Stomach (tissue), 9 donors: ENCODE data around the gene FGGY. TPM values are rescaled to one million over a fixed set of nuclear protein-coding genes. Genes with fewer than 3 reads are reported as not detected.

ENCODE experiments used
- DNase-seq, 2 donors: peaks; one replicate each; pipeline versions ENCODE4 v3.0.0 to v3.0.0-alpha.2; 2013 to 2019
- H3K27ac ChIP-seq, 5 donors: fragments of 200-600 bp in 4 of 5; sonication (generic) in 4 of 5; one replicate each; pipeline ENCODE4 v1.5.1; 2013 to 2019; ENCODE audit warnings: mild to moderate bottlenecking in 1 of 5, moderate library complexity in 1 of 5
- H3K27me3 ChIP-seq, 3 donors: fragments of 200-600 bp; sonication (generic); one replicate each; pipeline ENCODE4 v1.5.1; 2017 to 2019; ENCODE audit warnings: mixed run types in 1 of 3
- H3K36me3 ChIP-seq, 4 donors: fragments of 200-600 bp; sonication (generic); 1 replicate in 3 of 4; 2 replicates in 1 of 4; pipeline ENCODE4 v1.5.1; 2016 to 2019
- H3K4me1 ChIP-seq, 4 donors: fragments of 200-600 bp; sonication (generic); one replicate each; pipeline ENCODE4 v1.5.1; 2016 to 2019
- H3K4me3 ChIP-seq, 4 donors: fragments of 200-600 bp; sonication (generic) in 3 of 4; one replicate each; pipeline ENCODE4 v1.5.1; 2016 to 2019; ENCODE audit warnings: mild to moderate bottlenecking in 1 of 4
- H3K9me3 ChIP-seq, 4 donors: fragments of 200-600 bp; sonication (generic); one replicate each; pipeline ENCODE4 v1.5.1; 2016 to 2019
- CTCF ChIP-seq, 7 experiments: fragments of 450-650 bp in 4 of 7; fragments of 200-600 bp in 3 of 7; sonication (generic) in 3 of 7; IDR thresholded peaks; one replicate each; pipeline ENCODE4 v1.5.1; 2016 to 2019; ENCODE audit warnings: antibody characterized with exemption in 7 of 7, control low read depth in 2 of 7, mild to moderate bottlenecking in 1 of 7
- EP300 ChIP-seq: sonication (generic); formaldehyde crosslinking; IDR thresholded peaks from one replicate; pipeline ENCODE4 v1.6.1; 2017; ENCODE audit warnings: antibody characterized with exemption
- POLR2A ChIP-seq, 4 donors: fragments of 450-650 bp; IDR thresholded peaks; one replicate each; pipeline ENCODE4 v1.6.1; 2016; ENCODE audit warnings: antibody characterized with exemption in 4 of 4, control low read depth in 2 of 4, mild to moderate bottlenecking in 1 of 4, moderate library complexity in 1 of 4
- POLR2AphosphoS5 ChIP-seq, 3 donors: sonication (generic); formaldehyde crosslinking; IDR thresholded peaks; one replicate each; pipeline ENCODE4 v1.6.1; 2016; ENCODE audit warnings: antibody characterized with exemption in 3 of 3
- WGBS, 5 donors: extraction: QIAGEN DNeasy Blood & Tissue Kit in 3 of 5; methylation state at CpG; one replicate each; pipeline versions ENCODE4 v1.1.5 to v1.1.7; 2013 to 2018; 5-methylcytosine and 5-hydroxymethylcytosine counted together
- intact Hi-C: fragments of 100-400 bp; cut with DNase I; formaldehyde crosslinking; loops from one replicate; pipeline ENCODE4 v1.15.1; 2023; ENCODE audit warnings: low total_unique reads
- polyA plus RNA-seq, 3 donors: library from polyadenylated mRNA; stranded (reverse); fragments of 200-250 nt; gene quantifications; one replicate each; pipeline ENCODE4 v1.2.3, GENCODE V29; 2013
- total RNA-seq, 5 donors: library from RNA; depleted of rRNA; stranded (reverse); fragments of >200 nt; gene quantifications; one replicate each; pipeline versions ENCODE4 v1.1.0 to v1.2.3, GENCODE V29; 2014 to 2016
- donor health status: healthy with polysubstance abuse.
- donor health status: Bipolar disorder and iron deficiency.
- donor health status: healthy.

The FGGY gene
- total and polyA plus RNA-seq, 8 donors = 6.2 to 40.6 (median 10.8) TPM

GRCh38 chr1:59309392-59309791 lies 12.5 kb downstream of the FGGY start:
- no peak for TF ChIP-seq POLR2A (IDR thresholded peaks at IDR 0.05)
- TF ChIP-seq EP300 = no peak
- TF ChIP-seq CTCF (IDR thresholded peaks at IDR 0.05) = no peak
- no peak for TF ChIP-seq POLR2AphosphoS5 (IDR thresholded peaks at IDR 0.05)
- 90 to 92% (median 91%) methylated on average over 5 of the region's 5 CpGs for WGBS, 5 donors
- no peak for DNase-seq
- Histone ChIP-seq H3K4me3 (no peak overlapping the region), H3K27ac (no peak overlapping the region), H3K36me3 (no peaks in the 10 kb centered on the region), H3K9me3 (peaks cover 0 to 13% (median 9%) of the 10 kb centered on the region in 4 donors), H3K27me3 (no peaks in the 10 kb centered on the region), H3K4me1 (peaks cover 0 to 8% (median 0%) of the 10 kb centered on the region in 4 donors)
- intact Hi-C loops = no loop called here

DNA sequence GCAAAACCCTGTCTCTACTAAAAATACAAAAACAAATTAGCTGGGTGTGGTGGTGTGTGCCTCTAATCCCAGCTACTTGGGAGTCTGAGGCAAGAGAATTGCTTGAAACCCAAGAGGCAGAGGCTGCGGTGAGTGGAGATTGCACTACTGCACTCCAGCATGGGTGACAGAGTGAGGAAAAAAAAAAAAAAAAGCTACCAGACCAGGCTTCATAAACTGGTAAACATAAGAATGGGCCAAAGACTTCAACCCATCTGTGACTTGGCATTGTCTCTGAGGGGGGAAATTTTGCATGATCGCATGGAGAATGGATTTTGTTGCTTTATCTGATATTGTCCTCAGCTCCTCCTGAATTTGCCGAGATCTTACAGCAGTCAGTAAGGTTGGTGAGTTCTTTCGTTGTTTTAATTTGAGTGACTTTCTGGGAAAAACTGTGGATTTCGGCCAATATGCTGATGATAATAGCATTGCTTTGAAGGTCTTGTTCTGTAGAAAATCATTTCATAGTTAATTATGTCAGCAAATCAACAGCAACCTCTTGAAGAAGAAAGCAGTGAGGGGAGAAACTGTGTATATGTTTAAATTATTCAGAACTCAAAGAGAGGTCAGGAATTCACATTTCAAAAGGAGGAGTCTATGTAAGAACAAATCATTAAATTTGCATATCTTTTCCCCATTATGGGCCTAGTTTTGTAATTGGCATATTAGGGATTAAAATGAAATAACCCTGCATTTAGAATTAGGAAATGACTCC lies 13.1 kb downstream of the FGGY start:
- intact Hi-C loops = no loop called here
- H3K9me3 ChIP-seq = peaks cover 0 to 11% (median 8%) of the 10 kb centered on the region in 4 donors
- H3K4me1 ChIP-seq = peaks cover 0 to 8% (median 1%) of the 10 kb centered on the region in 4 donors
- H3K27ac ChIP-seq = no peak overlapping the region
- H3K4me3 ChIP-seq = no peak overlapping the region
- TF ChIP-seq POLR2A (IDR thresholded peaks at IDR 0.05) (no peak), POLR2AphosphoS5 (IDR thresholded peaks at IDR 0.05) (no peak), EP300 (no peak), CTCF (IDR thresholded peaks at IDR 0.05) (no peak)
- H3K36me3 ChIP-seq = no peaks in the 10 kb centered on the region
- no peak for DNase-seq
- no peaks in the 10 kb centered on the region for H3K27me3 ChIP-seq
- 85 to 90% (median 88%) methylated on average over 5 of the region's 5 CpGs for WGBS, 5 donors

GRCh38 chr1:59310549-59311250 lies 13.8 kb downstream of the FGGY start:
- TF ChIP-seq EP300 = no peak
- no peak for TF ChIP-seq POLR2A (IDR thresholded peaks at IDR 0.05)
- no peak for TF ChIP-seq POLR2AphosphoS5 (IDR thresholded peaks at IDR 0.05)
- no peak for TF ChIP-seq CTCF (IDR thresholded peaks at IDR 0.05)
- H3K4me3 ChIP-seq = no peak overlapping the region
- 90 to 95% (median 92%) methylated on average over 5 of the region's 5 CpGs for WGBS, 5 donors
- DNase-seq = no peak
- H3K9me3 ChIP-seq = peaks cover 0 to 3% (median 3%) of the 10 kb centered on the region in 4 donors
- no peak overlapping the region for H3K27ac ChIP-seq
- no peaks in the 10 kb centered on the region for H3K27me3 ChIP-seq
- peaks cover 5 to 14% (median 8%) of the 10 kb centered on the region in 4 donors for H3K4me1 ChIP-seq
- no peaks in the 10 kb centered on the region for H3K36me3 ChIP-seq
- intact Hi-C loops = no loop called here

DNA sequence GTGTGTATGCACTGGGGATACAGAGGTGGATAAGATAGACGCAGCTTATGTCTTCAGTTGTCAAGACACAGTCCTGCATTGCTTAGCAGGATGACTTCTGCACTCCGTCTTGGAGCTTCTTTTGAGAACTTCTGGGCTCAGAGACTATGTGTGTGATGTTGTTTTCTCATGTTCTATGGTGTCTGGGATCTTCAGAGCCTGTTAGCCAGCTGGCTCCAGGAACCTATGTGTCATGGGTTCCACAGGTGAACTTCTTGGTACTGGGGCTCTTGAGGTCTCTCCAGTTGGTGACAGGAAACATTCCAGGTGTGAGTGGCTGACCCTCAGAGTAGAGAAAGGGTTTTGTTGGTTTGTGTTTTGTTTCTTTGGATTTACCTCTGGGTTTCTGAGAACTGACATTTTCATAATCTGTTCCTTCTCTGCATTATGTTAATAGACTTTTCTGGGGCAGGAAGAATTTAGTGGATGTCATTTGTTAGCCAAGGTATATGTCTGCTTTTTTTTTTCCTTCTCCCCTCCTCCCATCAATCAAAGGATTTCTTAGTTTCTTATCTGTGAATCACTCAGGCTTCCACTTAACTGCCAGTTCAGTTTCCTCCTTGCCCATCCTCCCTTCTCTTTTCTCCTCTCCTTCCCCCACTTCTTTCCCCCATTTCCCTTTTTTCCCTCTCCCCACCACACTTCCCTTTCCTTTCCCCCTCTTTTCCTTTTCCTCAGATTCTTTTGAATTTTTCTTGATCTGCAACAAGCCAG lies 18.1 kb downstream of the FGGY start:
- no peak for TF ChIP-seq POLR2A (IDR thresholded peaks at IDR 0.05)
- TF ChIP-seq EP300 = no peak
- TF ChIP-seq POLR2AphosphoS5 (IDR thresholded peaks at IDR 0.05) = no peak
- no peak for TF ChIP-seq CTCF (IDR thresholded peaks at IDR 0.05)
- Histone ChIP-seq H3K36me3 (no peaks in the 10 kb centered on the region), H3K4me3 (no peak overlapping the region), H3K27me3 (no peaks in the 10 kb centered on the region), H3K9me3 (no peaks in the 10 kb centered on the region), H3K4me1 (peaks cover 16 to 49% (median 32%) of the 10 kb centered on the region in 4 donors), H3K27ac (peak overlapping the region in 2 of 5 donors; percentile 79 to 83)
- intact Hi-C loops = no loop called here
- DNase-seq = no peak
- WGBS, 5 donors = 94 to 98% (median 96%) methylated on average over 2 of the region's 2 CpGs
